Hepatocyte (in vitro differentiated cells): ENCODE data around the gene CCL4.

Experiments used
- CTCF ChIP-seq: fragments of 200-600 bp; sonication (generic); IDR thresholded peaks from 2 replicates; pipeline ENCODE4 v1.5.1; 2016; ENCODE audit warnings: antibody characterized with exemption, mild to moderate bottlenecking; ENCODE audit not compliant: poor library complexity
- EZH2 ChIP-seq: fragments of 200-600 bp; sonication (generic); IDR thresholded peaks from 2 replicates; pipeline ENCODE4 v1.6.1; 2016; ENCODE audit warnings: antibody characterized with exemption, mild to moderate bottlenecking, borderline replicate concordance
- EZH2phosphoT487 ChIP-seq: fragments of 200-600 bp; sonication (generic); IDR thresholded peaks from one replicate; pipeline ENCODE4 v1.6.1; 2018; ENCODE audit warnings: antibody characterized with exemption, mild to moderate bottlenecking, low read depth, moderate library complexity; ENCODE audit not compliant: unreplicated experiment, severe bottlenecking

DNA sequence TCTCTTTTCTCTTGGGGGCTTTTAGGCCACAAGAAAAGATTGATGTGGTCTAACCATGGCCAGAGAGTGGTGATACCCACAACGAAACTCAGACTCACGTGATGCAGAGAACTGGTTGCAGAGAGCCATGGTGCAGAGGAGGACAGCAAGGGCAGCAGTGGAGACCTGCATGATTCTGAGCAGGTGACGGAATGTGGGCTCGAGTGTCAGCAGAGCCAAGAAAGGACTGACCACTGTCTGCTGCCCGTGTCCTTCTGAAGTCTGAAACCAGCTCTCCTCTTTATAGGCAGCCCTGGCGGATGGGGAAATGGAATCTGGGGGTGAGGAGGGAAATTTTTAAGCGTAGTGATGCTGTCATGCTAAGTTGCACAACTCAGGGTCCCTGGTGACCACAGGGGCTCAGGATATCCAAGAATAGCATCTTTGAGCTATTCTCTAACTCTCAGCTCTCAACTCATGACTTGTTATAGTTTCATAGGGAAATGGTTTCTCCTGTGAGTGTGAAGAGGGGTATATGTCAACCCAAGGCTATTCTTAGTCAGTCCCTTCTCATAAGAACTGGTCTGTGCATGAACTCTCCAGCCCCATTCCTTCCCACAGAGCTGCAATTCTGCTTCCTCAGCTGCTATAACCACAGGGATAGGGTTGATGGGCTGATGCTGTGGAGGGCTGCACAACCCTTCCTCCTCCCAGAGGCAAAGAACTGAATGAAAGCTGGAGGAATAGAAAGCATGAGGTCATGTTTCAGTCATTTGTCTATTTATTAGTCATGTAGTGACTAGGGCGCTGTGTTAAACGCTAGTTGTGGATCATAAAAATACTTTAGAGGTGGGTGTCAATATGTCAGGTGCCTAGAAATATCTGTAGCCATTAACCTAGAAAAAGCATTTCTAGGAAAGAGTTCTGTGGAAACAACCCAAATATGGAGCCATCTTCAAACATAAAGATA, 13.5 kb upstream of the CCL4 start, which contains the start of gene CCL3:
- TF ChIP-seq CTCF (no peak), EZH2 (no peak), EZH2phosphoT487 (no peak)
